Breast epithelium (tissue), 4 donors: ENCODE measurements around the gene FABP3. TPM values are rescaled to one million over a fixed set of nuclear protein-coding genes. Genes with fewer than 3 reads are reported as not detected.

Source experiments
- DNase-seq, 2 donors: peaks; one replicate each; pipeline ENCODE4 v3.0.0-alpha.2; 2019; ENCODE audit warnings: low spot score in 2 of 2
- H3K27ac ChIP-seq, 2 donors: fragments of 200-600 bp; sonication (generic) in 1 of 2; one replicate each; pipeline ENCODE4 v1.5.1; 2016 to 2019; ENCODE audit warnings: mild to moderate bottlenecking in 1 of 2
- H3K27me3 ChIP-seq, 2 donors: fragments of 200-600 bp; sonication (generic) in 1 of 2; one replicate each; pipeline versions ENCODE4 v1.5.1 to v1.6.0; 2017 to 2019; ENCODE audit warnings: control low read depth in 1 of 2, mild to moderate bottlenecking in 1 of 2
- H3K36me3 ChIP-seq: fragments of 200-600 bp; one replicate; pipeline ENCODE4 v1.5.1; 2019
- H3K4me1 ChIP-seq, 2 donors: fragments of 200-600 bp; sonication (generic); one replicate each; pipeline ENCODE4 v1.5.1; 2016 to 2019; ENCODE audit warnings: control low read depth in 1 of 2
- H3K4me3 ChIP-seq, 3 donors: fragments of 200-600 bp; sonication (generic); 1 replicate in 2 of 3; 2 replicates in 1 of 3; pipeline ENCODE4 v1.5.1; 2016 to 2019; ENCODE audit warnings: mild to moderate bottlenecking in 3 of 3, moderate library complexity in 2 of 3
- H3K9me3 ChIP-seq, 2 donors: fragments of 200-600 bp; sonication (generic) in 1 of 2; one replicate each; pipeline ENCODE4 v1.5.1; 2016 to 2019; ENCODE audit warnings: control low read depth in 1 of 2
- POLR2A ChIP-seq: fragments of 450-650 bp; IDR thresholded peaks from one replicate; pipeline ENCODE4 v1.6.1; 2016; ENCODE audit warnings: antibody characterized with exemption, mild to moderate bottlenecking, moderate library complexity
- POLR2AphosphoS5 ChIP-seq, 3 donors: sonication (generic); formaldehyde crosslinking; IDR thresholded peaks; one replicate each; pipeline ENCODE4 v1.6.1; 2017; ENCODE audit warnings: antibody characterized with exemption in 3 of 3
- intact Hi-C: fragments of 100-400 bp; cut with DNase I; formaldehyde crosslinking; loops from one replicate; pipeline ENCODE4 v1.15.1; 2023; ENCODE audit warnings: low total_unique reads
- total RNA-seq, 3 donors: library from RNA; depleted of rRNA; stranded (reverse); fragments of >200 nt; gene quantifications; one replicate each; pipeline ENCODE4 v1.1.0, GENCODE V29; 2016
- TF ChIP-seq, protein P1 (sequence below), 3 donors: fragments of 450-650 bp; IDR thresholded peaks; one replicate each; pipeline ENCODE4 v1.5.1; 2016 to 2017; ENCODE audit warnings: antibody characterized with exemption in 3 of 3, mild to moderate bottlenecking in 3 of 3, moderate library complexity in 3 of 3

FABP3 gene
- total RNA-seq, 3 donors from 2014 or later: 7.9 to 15.5 (median 15.0) TPM

DNA sequence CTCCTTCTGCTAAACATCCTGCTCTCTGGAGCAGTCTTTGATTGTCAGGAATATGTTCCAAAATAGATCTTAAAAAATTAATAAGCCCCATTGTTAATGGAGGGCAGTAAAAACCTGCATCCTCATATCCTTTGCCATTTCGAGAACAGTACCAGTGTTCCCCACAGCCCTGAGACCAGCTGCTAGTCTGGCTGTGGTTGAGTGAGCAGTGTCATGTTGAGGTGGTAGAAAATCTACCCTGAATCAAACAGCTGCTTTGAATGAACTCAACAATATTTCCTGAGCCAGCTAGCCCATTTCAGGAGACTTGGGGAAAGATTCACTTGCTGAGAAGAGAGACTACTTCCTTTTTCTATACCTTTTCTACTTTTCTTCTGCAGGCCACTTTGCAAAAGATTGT lies 24.4 kb downstream of the FABP3 start:
- H3K4me3 ChIP-seq: no peak overlapping the region
- TF ChIP-seq POLR2A: no peak
- TF ChIP-seq, protein P1, sequence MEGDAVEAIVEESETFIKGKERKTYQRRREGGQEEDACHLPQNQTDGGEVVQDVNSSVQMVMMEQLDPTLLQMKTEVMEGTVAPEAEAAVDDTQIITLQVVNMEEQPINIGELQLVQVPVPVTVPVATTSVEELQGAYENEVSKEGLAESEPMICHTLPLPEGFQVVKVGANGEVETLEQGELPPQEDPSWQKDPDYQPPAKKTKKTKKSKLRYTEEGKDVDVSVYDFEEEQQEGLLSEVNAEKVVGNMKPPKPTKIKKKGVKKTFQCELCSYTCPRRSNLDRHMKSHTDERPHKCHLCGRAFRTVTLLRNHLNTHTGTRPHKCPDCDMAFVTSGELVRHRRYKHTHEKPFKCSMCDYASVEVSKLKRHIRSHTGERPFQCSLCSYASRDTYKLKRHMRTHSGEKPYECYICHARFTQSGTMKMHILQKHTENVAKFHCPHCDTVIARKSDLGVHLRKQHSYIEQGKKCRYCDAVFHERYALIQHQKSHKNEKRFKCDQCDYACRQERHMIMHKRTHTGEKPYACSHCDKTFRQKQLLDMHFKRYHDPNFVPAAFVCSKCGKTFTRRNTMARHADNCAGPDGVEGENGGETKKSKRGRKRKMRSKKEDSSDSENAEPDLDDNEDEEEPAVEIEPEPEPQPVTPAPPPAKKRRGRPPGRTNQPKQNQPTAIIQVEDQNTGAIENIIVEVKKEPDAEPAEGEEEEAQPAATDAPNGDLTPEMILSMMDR (IDR thresholded peaks at IDR 0.05): no peak
- intact Hi-C loops: no loop called here
- H3K27me3 ChIP-seq: no peaks in the 10 kb centered on the region
- H3K4me1 ChIP-seq: no peaks in the 10 kb centered on the region
- DNase-seq: no peak
- no peaks in the 10 kb centered on the region for H3K36me3 ChIP-seq
- H3K27ac ChIP-seq: no peak overlapping the region
- no peaks in the 10 kb centered on the region for H3K9me3 ChIP-seq

DNA sequence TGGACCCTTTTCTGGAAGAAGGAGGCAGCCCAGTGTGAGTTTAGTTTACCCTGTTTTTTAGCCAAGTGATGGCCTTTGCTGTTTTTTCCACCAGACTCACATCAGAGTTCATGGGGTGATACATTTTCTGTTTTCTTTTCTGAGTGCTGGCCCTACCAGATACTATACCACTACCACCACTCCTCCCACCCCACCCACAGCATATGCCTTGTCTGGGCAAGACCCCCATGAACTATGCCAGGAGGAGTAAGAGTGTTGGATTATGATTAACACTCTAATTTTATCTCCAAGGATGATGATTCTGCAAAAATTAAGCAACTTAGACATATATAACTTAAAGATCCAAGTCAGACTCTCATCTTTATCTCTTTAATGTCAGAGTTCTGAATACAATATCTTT lies 26.1 kb downstream of the FABP3 start:
- Histone ChIP-seq H3K4me3 (no peak overlapping the region), H3K36me3 (no peaks in the 10 kb centered on the region), H3K4me1 (no peaks in the 10 kb centered on the region), H3K9me3 (no peaks in the 10 kb centered on the region), H3K27me3 (no peaks in the 10 kb centered on the region), H3K27ac (no peak overlapping the region)
- DNase-seq: no peak
- intact Hi-C loops: no loop called here
- TF ChIP-seq POLR2A (no peak), POLR2AphosphoS5 (IDR thresholded peaks at IDR 0.05) (no peak)
- TF ChIP-seq, protein P1 (IDR thresholded peaks at IDR 0.05): no peak

DNA sequence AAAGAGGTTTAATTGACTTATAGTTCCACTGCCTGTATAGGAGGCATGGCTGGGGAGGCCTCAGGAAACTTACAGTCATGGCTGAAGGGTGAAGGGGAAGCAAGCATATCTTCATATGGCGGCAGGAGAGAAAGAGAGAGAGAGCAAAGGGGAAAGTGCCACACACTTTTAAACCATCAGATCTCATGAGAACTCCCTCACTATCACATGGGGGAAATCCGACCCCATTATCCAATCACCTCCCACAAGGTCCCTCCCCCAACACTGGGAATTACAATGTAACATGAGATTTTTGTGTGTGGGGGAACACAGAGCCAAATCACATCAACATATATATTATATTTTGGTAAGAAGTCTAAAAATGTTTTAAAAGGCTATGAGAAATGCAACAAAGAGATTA lies 27.2 kb downstream of the FABP3 start:
- Histone ChIP-seq H3K4me1 (no peaks in the 10 kb centered on the region), H3K36me3 (no peaks in the 10 kb centered on the region), H3K4me3 (no peak overlapping the region), H3K27me3 (no peaks in the 10 kb centered on the region), H3K27ac (no peak overlapping the region), H3K9me3 (no peaks in the 10 kb centered on the region)
- DNase-seq: no peak
- intact Hi-C loops: no loop called here
- TF ChIP-seq, protein P1 (IDR thresholded peaks at IDR 0.05): no peak
- no peak for TF ChIP-seq POLR2AphosphoS5 (IDR thresholded peaks at IDR 0.05)
- TF ChIP-seq POLR2A: no peak

DNA sequence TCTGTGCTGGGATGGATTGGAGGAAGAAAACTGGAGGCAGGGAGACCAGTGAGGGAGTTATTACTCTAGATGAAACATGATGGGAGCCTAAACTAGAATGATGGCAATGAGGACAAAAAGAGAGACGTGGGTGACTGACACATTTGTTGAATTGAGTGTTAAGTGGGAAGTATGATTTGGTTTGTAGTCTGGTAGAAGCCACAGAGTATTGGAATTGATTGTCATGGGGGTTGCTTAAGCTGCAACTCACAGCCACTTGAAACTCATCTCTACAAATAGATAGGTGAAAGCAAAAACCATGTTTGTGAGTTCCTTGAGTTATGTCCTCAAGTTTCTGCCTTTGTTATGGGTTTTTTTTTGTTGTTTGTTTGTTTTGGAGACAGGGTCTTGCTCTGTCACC lies 28.4 kb downstream of the FABP3 start:
- intact Hi-C loops: no loop called here
- no peaks in the 10 kb centered on the region for H3K4me1 ChIP-seq
- DNase-seq: no peak
- H3K27me3 ChIP-seq: no peaks in the 10 kb centered on the region
- no peaks in the 10 kb centered on the region for H3K36me3 ChIP-seq
- H3K27ac ChIP-seq: no peak overlapping the region
- TF ChIP-seq, protein P1 (IDR thresholded peaks at IDR 0.05): no peak
- TF ChIP-seq POLR2AphosphoS5 (IDR thresholded peaks at IDR 0.05): no peak
- no peak for TF ChIP-seq POLR2A
- H3K4me3 ChIP-seq: no peak overlapping the region
- H3K9me3 ChIP-seq: no peaks in the 10 kb centered on the region

DNA sequence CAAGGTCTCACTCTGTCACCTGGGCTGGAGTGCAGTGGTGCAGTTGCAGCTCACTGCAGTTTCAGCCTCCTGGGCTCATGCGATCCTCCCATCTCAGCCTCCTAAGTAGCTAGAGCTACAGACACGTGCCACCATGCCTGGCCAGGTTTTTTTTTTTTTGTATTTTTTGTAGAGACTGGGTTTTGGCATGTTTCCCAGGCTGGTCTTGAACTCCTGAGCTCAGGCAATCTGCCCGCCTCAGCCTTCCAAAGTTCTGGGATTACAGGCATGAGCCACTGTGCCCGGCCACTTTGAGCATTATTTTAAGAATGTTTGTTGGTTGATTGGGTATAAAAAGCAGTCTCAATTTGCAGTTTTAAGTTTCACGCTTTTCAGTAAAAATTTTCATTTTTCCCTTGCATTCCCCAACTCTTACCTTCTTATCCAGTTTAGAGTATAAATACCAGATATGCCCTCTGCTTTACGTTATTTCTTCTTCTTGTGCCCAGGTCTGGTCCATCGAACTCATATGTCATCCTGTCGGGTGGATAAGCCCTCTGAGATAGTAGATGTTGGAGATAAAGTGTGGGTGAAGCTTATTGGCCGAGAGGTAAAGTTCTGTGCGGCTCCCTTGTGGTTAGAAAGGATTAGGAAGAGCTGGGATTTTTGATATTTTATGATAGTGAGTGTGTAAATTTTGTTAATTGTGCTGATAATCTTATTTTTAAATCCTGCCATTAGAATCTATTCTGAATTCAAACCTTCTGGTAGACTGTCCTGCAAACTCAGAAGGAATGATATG lies 36.0 kb downstream of the FABP3 start:
- H3K4me3 ChIP-seq: no peak overlapping the region
- H3K27ac ChIP-seq: no peak overlapping the region
- H3K27me3 ChIP-seq: no peaks in the 10 kb centered on the region
- DNase-seq: no peak
- no peaks in the 10 kb centered on the region for H3K36me3 ChIP-seq
- TF ChIP-seq, protein P1 (IDR thresholded peaks at IDR 0.05): no peak
- TF ChIP-seq POLR2A (no peak), POLR2AphosphoS5 (IDR thresholded peaks at IDR 0.05) (no peak)
- H3K4me1 ChIP-seq: no peaks in the 10 kb centered on the region
- intact Hi-C loops: no loop called here
- H3K9me3 ChIP-seq: no peaks in the 10 kb centered on the region
